Stimulated activated CD8-positive, alpha-beta memory T cell treated with anti-CD3 and anti-CD28 coated beads, Interleukin-12 subunit alpha, Interleukin-12 subunit beta, amount 100 ng/mL, for 24 hours (primary cell): Measurements from ENCODE around the gene NR2C2AP.

Experiments
- DNase-seq: peaks from one replicate; pipeline ENCODE4 v3.0.0-alpha.2; 2020; ENCODE audit errors: extremely low read depth

Gene NR2C2AP

GRCh38 chr19:19152668-19153384, 50.4 kb downstream of the NR2C2AP start:
- no peak for DNase-seq

DNA sequence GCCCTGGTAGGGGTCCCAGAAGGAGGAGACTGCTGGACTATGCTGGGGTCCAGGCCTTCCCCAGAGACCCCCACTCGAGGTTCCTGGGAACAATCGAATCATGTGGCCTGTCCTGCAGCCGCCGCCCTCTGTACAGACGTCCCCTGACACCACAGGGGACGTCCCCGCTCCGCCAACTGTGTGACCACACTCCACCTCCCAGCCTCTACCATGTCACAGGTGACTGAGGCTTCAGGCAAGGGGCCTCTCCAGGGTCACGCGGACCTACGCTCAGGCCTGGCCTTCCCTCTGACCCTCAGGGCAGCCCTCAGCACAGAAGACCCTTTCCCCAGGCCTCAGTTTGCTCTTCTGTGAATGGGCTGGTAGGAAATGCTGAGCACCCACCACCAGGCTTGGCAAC, 51.8 kb downstream of the NR2C2AP start:
- DNase-seq, result no peak
